GM03348 (cell line): ENCODE results near the gene WDR33.

ENCODE experiments used
- DNase-seq: peaks from one replicate; pipeline ENCODE4 v3.0.0; 2012; ENCODE audit warnings: low spot score

The WDR33 gene

GRCh38 chr2:127672341-127673224 is 138.4 kb downstream of the WDR33 start:
- peak; percentile 39 for DNase-seq

- no peak for DNase-seq
These were observed 139.2 kb downstream of the WDR33 start for GRCh38 chr2:127671557-127672302.

GRCh38 chr2:127670957-127671290 is 140.0 kb downstream of the WDR33 start:
- no peak for DNase-seq

- DNase-seq = no peak
These were observed 140.7 kb downstream of the WDR33 start for GRCh38 chr2:127670055-127670956.

GRCh38 chr2:127669056-127669455 is 141.9 kb downstream of the WDR33 start:
- DNase-seq = no peak

- no peak for DNase-seq
These were observed 145.6 kb downstream of the WDR33 start for GRCh38 chr2:127665267-127665893.

GRCh38 chr2:127664895-127665225 is 146.1 kb downstream of the WDR33 start:
- DNase-seq = no peak

- DNase-seq = no peak
These were observed 146.7 kb downstream of the WDR33 start for GRCh38 chr2:127664065-127664894.

- DNase-seq = no peak
These were observed 147.4 kb downstream of the WDR33 start for GRCh38 chr2:127663566-127664064.

- no peak for DNase-seq
These were observed 147.9 kb downstream of the WDR33 start for GRCh38 chr2:127662937-127663565.

GRCh38 chr2:127661949-127662510 is 148.9 kb downstream of the WDR33 start:
- DNase-seq = peak; percentile 72

GRCh38 chr2:127661072-127661649 is 149.8 kb downstream of the WDR33 start:
- DNase-seq = no peak

GRCh38 chr2:127660291-127660578 is 150.7 kb downstream of the WDR33 start:
- no peak for DNase-seq

- DNase-seq = no peak
These were observed 151.3 kb downstream of the WDR33 start for GRCh38 chr2:127659408-127660290.

GRCh38 chr2:127658641-127659407 is 152.1 kb downstream of the WDR33 start:
- DNase-seq = no peak

GRCh38 chr2:127658146-127658545 is 152.8 kb downstream of the WDR33 start:
- no peak for DNase-seq

- DNase-seq = no peak
These were observed 153.8 kb downstream of the WDR33 start for GRCh38 chr2:127657232-127657595.

GRCh38 chr2:127656569-127657231 is 154.3 kb downstream of the WDR33 start:
- no peak for DNase-seq
